Fibroblast of skin of right biceps (primary cell): ENCODE data around the gene TLR6.
"Not testable (repeated sequence)": the region's sequence is repeated elsewhere in the genome, so short reads cannot be mapped to it uniquely, and the experiment has no call there.

Source experiments
- DNase-seq: peaks from one replicate; pipeline ENCODE4 v3.0.0-alpha.2; 2013

Gene TLR6

GRCh38 chr4:38821739-38822138 is 34.9 kb downstream of the TLR6 start:
- no peak for DNase-seq

GRCh38 chr4:38820329-38821061 is 36.1 kb downstream of the TLR6 start:
- no peak for DNase-seq

DNA sequence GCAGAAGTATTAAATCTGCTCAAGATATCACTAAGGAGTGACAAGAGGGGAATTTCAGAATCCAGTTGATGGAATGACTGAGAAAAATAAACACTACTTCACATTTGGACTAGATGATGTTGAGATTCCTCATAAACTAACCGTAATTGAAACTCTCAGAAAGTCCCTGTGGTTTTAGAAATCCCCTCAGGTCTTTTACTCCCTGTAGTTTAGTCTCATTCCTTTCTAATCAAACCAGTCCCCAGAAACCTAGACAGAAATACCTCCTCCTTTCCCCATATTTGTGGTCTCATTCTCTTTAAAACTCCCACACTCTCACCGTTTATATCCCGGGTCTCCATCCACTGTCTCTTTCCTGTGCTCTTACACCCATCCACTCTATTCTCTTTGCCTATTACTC is 37.0 kb downstream of the TLR6 start:
- DNase-seq = peak; percentile 26

GRCh38 chr4:38818441-38818976 is 38.1 kb downstream of the TLR6 start:
- no peak for DNase-seq

DNA sequence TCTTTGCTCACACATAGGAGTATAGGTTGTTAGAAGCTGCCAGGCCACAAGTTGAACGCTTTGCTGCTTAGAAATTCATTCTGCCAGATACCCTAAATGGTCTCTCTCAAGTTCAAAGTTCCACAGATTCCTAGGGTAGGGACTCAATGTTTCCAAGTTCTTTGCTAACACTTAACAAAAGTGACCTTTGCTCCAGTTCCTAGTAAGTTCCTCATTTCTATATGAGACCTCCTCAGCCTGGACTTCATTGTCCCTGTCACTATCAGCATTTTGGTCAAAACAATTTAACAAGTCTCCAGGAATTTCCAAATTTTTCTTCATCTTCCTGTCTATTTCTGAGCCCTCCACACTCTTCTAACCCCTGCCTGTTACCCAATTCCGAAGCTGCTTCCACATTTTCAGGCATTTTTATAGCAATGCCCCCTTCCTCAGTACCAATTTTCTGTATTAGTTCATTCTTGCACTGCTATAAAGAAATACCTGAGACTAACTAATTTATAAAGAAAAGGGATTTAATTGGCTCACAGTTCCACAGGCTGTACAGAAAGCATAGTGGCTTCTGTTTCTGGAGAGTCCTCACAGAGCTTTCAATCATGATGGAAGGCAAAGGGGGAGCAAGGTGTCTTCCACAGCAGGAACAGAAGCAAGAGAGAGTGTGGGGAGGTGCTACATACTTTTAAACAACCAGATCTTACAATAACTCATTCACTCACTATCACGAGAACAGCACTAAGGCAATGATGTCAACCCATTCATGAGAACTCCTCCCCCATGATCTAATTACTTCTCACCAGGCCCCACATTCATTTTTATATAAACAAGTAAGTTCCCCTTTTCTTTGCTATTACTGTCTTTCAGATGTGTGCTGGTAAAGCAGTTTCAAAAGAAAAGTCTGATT is 40.5 kb downstream of the TLR6 start:
- no peak for DNase-seq

GRCh38 chr4:38814386-38814785 is 42.2 kb downstream of the TLR6 start:
- DNase-seq = no peak

DNA sequence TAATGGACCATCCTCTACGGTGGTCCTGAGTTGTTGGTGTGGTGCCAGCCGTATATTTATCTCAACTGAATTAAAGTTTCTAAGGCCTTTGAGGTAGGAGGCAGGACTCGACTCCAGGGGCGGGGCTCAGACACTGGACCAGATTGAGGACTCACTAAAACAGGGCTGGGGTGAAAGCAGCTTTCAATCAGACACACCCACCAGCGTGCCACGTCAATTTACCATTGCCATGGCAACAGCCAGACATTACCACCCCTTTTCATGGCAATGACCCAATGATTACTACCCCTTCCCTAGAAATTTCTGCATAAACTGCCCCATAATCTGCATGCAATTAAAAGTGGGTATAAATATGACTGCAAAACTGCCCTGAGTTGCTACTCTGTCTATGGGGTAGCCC is 45.3 kb downstream of the TLR6 start:
- DNase-seq = no peak

- not testable (repeated sequence) for DNase-seq
Observed at GRCh38 chr4:38807462-38807861, 49.2 kb downstream of the TLR6 start.

DNA sequence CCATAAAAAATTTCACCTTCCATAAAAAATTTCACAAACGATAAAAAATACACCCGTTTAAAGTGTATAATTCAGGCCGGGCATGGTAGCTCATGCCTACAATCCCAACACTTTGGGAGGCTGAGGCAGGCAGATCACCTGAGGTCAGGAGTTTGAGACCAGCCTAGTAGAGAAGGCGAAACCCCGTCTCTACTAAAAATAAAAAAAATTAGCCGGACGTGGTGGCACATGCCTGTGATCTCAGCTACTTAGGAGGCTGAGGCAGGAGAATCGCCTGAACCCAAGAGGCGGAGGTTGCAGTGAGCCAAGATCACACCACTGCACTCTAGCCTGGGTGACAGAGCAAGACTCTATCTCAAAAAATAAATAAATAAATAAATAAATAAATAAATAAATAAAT is 50.4 kb downstream of the TLR6 start:
- DNase-seq = not testable (repeated sequence)

GRCh38 chr4:38805530-38806145 is 51.0 kb downstream of the TLR6 start:
- no peak for DNase-seq

- DNase-seq = peak; percentile 49
Observed at GRCh38 chr4:38804654-38805295, 51.8 kb downstream of the TLR6 start, which contains the start of gene TLR1. Gene TLR1 (minus strand): TSS chr4:38804791. CDS start chr4:38798831, 5,960 bp downstream.

- no peak for DNase-seq
Observed at GRCh38 chr4:38803833-38804653, 52.6 kb downstream of the TLR6 start.

- no peak for DNase-seq
Observed at GRCh38 chr4:38802561-38803355, 53.9 kb downstream of the TLR6 start.

GRCh38 chr4:38800961-38801450 is 55.6 kb downstream of the TLR6 start:
- no peak for DNase-seq

- no peak for DNase-seq
Observed at GRCh38 chr4:38800366-38800765, 56.3 kb downstream of the TLR6 start.

GRCh38 chr4:38795087-38795486 is 61.5 kb downstream of the TLR6 start:
- no peak for DNase-seq

- DNase-seq = no peak
Observed at GRCh38 chr4:38794051-38794450, 62.6 kb downstream of the TLR6 start.

- no peak for DNase-seq
Observed at GRCh38 chr4:38791010-38791409, 65.6 kb downstream of the TLR6 start.

GRCh38 chr4:38788317-38788716 is 68.3 kb downstream of the TLR6 start:
- peak; percentile 52 for DNase-seq

DNA sequence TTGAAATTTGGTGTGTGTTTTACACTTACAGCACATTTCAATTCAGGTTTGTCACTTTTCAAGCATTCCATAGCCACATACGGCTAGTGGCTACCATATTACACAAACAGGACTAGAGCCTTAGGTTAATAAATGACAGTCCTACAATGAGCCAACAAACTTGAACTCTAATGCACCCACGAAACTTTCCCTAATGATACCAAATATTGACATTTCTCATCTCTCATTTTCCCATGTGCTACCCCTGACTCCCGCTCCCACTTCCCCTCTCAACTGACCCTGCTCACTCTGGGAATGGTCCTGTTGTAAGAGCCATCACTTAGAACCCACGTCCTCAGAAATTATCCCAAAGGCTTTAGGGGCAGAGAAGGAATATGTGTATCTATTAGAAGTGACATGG is 68.9 kb downstream of the TLR6 start:
- no peak for DNase-seq

GRCh38 chr4:38785901-38786402 is 70.7 kb downstream of the TLR6 start:
- DNase-seq = no peak
